ENCODE results near the gene CNIH1.

The CNIH1 gene

DNA sequence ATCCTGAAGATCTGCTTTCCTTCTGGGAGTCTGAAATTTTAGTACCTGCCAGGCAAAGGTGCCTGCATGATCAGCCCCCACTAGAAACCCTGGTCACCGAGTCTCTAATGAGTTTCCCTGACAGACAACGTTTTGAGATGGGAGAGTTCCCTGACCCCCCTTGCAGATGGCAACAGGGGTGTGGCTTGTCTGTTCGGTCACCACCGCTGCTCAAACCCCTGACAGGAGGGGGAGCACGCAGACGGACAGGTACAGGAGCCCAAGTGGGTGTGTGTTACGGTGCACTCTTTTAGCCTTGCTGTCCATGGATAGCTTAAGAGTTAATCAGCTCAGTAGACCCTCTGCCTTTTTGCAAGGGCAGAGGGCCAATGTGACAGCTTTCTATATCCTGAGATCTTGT lies 63.7 kb downstream of the CNIH1 start:
- DNase-seq: no peak

DNA sequence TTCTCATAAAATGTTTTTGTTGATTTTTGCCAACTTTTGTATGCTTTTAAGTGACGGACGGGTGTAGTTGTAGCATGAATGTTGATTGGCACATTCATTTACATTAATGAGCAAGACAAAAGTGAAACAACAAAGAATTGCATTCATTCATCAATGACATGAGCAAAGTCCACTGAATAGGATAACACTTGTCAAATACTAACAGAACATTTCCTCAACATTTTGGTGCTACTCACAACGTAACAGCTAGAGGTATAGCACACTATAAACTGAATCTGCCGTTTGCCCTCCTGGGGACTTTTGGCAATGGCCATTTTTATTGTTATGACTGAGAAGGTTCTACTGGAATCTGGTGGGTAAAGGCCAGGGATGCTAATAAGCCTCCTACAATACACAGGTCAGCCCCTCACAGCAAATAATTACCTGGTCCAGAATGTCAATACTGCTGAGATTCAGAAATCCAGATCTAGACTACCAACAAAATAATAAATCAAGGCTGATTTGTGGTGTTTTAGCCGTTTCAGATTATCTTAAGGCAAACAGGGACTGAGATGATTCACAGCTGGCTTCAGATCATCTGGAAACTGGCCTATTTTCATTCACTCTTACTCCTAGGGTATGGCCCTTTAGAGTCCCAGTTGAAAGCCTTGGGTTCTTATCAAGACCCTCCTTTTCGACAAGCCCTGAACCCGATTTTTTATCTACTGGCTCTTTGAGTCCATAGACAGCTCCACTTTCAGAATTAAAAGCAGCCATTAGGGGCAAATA lies 66.9 kb downstream of the CNIH1 start:
- DNase-seq: no peak

Measured in CD4-positive, alpha-beta T cell treated with Interleukin-17A for 4 hours (primary cell).